ENCODE measurements around the gene CAPN5. TPM values are rescaled to one million over a fixed set of nuclear protein-coding genes. Genes with fewer than 3 reads are reported as not detected.
A peak's percentile ranks its signal among the peaks of the same experiment; 100 is the strongest.
"Not testable (repeated sequence)": the region's sequence is repeated elsewhere in the genome, so short reads cannot be mapped to it uniquely, and the experiment has no call there.

Gene CAPN5
- 11.8 TPM for total RNA-seq

DNA sequence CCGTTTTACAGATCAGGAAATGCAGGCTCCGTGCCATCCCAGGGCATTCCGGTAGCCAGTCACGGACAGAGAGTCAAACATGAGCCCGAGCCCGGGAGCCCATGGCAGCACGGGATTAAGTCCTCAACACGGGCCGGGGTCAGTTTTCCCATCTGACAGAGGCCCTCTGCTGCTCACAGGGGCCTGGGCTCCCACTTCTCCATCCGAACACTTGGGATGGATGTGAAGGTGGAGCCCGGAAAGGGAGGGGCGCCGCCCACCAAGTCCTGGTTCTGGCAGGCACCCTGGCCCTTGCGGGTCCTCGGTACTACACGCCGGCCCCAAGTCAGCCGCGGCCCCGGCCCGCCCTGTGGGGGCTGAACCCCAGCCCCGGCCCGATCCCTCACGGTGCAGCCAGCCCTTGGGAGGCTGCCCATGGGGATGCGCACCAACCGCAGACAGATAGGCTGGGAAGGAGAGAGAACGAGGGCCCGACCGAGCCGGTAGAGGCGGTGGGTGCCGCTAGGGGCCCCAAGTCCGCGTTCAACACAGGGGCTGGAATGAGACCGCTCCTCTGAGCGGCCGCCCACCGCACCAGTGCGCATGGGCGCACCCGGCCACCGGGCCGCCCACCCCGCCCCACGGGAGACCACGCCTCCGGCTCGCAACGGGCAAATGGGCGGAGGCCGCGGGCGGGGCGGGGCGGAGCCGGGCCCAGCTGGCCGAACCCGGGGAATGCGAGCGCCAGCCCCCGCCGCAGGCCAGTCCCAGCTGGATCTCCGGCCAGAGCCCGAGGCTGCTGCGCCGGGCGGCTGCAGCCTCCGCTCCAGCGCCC is at the start of gene CAPN5:
Gene CAPN5 (plus strand): TSS at position 743 of the 814 bp plus-strand sequence. CDS start 17,916 bp downstream, outside the sequence.
- peak; percentile 97 for DNase-seq

DNA sequence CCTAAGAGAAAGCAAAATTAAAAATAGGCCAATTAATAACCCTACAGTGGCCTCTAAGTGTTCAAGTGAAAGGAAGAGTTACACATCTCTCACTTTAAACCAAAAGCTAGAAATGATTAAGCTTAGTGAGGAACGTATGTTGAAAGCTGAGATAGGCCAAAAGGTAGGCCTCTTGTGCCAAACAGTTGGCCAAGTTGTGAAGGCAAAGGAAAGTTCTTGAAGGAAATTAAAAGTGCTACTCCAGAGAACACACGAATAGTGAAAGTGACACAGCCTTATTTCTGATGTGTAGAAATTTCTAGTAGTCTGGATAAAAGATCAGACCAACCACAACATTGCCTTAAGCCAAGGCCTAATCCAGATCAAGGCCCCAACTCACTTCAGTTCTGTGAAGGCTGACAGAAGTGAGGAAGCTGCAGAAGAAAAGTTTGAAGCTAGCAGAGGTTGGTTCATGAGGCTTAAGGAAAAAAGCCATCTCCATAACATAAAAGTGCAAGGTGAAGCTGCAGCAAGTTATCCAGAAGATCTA is 48.3 kb upstream of the CAPN5 start:
- DNase-seq: not testable (repeated sequence)

DNA sequence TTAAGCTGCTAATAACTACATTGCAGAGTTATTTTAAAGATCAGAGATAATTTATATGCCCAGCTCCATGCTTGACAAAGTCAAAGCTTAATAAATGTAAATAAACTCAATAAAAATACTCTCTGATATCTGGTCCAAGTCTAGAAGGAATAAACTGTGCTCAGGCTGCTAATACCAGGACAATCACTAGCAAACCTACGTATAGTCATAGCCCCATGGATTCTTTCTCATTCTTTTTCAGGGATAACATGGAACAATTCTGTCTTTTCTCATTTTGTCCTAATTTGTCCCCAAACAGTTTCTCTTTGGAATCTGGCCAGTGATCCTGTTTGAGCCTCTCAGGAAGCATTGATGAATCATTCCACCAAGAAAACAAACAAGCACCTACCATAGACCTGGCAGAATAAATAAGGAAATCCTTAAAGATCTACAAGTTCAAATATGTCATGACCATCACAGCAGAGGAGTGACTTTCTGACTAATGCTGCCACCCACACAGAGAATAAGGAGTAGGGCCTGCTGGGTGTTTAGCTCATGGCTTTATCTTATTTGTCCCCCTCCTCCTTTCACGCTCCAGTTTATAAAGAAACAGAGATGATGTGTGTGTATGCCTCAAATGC is 46.7 kb upstream of the CAPN5 start:
- DNase-seq: no peak

DNA sequence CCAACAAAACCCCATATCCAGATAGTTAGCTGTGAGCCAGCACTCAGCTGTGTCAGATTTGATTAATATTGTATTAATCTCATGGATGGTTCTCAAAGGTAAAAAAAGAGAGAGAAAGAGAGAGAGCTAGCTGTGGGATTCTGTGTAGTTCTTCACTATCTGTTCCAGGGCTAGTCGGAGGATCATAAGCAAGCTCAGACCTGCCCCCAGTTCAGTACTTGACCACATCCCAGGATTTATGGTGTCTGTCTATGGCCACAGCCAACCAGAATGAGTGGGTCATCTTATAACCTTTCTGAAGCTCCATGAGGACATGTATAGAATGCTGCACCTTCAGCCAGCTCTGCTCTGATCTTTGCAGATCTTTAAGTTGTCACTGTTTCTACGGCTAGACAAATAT is 46.0 kb upstream of the CAPN5 start:
- DNase-seq: no peak

GRCh38 chr11:77024745-77025144 is 42.0 kb upstream of the CAPN5 start:
- DNase-seq: no peak

- DNase-seq: no peak
These were observed 40.5 kb upstream of the CAPN5 start for GRCh38 chr11:77026221-77026620.

GRCh38 chr11:77026743-77027142 is 40.0 kb upstream of the CAPN5 start:
- DNase-seq: peak; percentile 49

- no peak for DNase-seq
These were observed 39.5 kb upstream of the CAPN5 start for GRCh38 chr11:77027275-77027674.

DNA sequence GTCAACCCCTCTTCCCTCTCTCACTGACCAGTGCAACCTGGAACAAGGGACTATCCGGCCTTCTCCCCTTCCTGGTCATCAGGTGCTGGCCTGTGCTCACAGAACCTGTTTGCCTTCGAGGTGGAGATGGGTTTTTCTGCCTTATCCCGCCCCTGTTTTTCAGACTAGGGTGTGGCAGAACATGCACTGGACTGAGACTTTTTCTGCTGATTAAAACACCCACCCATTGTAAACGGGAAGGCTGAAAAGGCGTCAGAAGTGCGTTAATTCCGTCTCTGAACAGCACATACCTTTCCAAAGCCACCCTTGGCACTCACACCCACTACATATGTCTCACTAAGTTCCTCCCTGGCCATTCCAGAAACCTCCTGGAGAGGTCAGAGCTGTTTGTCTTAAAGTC is 36.9 kb upstream of the CAPN5 start:
- DNase-seq: no peak

DNA sequence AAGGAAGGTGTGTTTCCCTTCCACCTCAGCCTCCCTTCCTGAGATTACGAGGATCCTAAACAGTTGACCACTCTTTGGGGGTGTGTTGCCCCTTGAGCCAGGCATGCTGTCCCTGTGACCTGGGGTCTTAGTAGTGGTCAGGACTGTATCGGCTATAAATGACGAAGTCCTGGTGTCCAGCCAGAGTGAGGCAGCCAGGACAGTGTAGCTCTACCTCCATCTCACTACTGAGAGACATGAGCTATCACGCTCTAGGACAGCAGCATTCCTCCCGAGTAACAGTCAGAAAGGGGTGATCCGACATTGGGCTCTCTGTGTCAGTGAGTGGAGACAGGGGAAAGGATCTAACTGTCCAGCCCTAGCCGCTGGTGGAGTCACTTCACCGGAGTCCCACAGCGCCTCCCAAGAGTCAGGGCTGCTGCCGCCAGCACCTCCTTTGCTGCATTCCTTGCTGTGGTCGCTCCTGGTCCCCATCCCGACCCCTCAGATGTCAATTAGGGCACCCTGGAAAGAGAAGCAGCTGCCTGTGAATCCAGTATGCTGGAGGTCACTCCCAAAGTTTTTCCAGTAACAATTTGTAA is 35.8 kb upstream of the CAPN5 start:
- DNase-seq: no peak

GRCh38 chr11:77031599-77031998 is 35.2 kb upstream of the CAPN5 start:
- no peak for DNase-seq

GRCh38 chr11:77035039-77035438 is 31.7 kb upstream of the CAPN5 start:
- DNase-seq: no peak

DNA sequence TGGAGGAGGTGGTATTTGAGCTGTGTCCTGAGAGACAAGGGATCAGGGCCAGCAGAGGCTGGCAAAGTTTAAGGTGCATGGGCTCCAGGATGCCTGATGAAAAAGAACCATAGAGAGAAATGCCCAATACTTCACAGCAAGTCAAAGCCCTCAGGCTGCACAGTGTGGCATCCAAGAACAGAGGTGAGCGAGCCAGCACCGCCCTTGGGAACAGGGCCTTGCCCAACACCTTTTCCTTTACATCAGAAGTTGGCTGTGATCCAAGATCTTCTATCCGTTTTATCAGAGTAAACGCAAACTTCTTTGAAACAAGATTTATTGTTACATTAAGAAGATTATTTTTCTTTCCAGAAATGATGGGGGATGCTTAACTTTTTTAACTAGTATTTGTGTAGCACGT is 31.2 kb upstream of the CAPN5 start:
- no peak for DNase-seq

DNA sequence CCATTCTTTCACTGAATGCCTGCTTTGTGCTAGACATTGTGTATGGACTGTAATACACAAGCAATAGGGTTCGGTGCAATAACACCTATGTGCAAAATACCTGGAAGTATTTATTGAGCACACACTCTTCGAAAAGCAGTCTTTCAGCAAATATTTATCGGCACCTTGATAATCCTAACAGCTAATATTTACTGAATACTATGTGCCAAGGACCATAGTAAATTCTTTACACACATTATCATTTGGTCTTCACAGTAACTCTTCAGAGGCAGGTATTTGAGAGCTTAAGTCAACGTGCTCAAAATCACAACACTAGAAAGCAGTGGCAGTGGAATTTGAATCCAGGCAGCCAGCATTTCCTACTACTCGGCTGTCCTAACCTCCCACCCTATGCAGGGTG is 30.4 kb upstream of the CAPN5 start:
- DNase-seq: no peak

DNA sequence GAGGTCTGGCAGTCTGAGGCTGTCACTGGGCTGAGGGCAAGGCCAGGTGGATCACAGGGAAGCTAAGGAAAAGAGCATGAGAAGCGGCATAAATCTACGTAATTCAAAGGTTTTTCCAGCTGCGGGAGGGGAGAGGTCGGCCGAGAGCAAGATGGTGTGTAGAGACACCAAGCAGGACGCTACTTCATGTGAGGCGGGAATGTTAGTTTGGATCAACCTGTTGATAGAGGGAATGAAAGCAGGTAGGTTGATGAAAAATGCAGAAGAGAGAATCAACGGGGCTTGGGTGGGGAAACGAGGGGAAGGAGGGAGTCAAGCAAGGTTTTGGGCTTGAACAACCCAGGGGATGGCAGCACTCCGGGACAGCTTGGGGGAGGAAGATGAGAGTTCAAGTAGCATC is 29.7 kb upstream of the CAPN5 start:
- no peak for DNase-seq

GRCh38 chr11:77038029-77038824 is 28.5 kb upstream of the CAPN5 start:
- DNase-seq: no peak

GRCh38 chr11:77038825-77039326 is 27.9 kb upstream of the CAPN5 start:
- no peak for DNase-seq

GRCh38 chr11:77039491-77040400 is 27.0 kb upstream of the CAPN5 start:
- peak; percentile 69 for DNase-seq

DNA sequence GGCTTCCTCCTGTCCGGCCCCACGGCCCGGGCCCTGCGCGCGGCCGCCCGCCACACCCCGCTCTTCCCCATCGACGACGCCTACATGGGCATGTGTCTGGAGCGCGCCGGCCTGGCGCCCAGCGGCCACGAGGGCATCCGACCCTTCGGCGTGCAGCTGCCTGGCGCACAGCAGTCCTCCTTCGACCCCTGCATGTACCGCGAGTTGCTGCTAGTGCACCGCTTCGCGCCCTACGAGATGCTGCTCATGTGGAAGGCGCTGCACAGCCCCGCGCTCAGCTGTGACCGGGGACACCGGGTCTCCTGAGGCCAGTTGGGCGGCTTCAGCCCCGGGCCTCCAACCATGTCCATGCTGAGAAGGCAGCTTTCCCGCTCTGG is 26.4 kb upstream of the CAPN5 start:
- no peak for DNase-seq

- no peak for DNase-seq
These were observed 25.9 kb upstream of the CAPN5 start for GRCh38 chr11:77040889-77041288.

DNA sequence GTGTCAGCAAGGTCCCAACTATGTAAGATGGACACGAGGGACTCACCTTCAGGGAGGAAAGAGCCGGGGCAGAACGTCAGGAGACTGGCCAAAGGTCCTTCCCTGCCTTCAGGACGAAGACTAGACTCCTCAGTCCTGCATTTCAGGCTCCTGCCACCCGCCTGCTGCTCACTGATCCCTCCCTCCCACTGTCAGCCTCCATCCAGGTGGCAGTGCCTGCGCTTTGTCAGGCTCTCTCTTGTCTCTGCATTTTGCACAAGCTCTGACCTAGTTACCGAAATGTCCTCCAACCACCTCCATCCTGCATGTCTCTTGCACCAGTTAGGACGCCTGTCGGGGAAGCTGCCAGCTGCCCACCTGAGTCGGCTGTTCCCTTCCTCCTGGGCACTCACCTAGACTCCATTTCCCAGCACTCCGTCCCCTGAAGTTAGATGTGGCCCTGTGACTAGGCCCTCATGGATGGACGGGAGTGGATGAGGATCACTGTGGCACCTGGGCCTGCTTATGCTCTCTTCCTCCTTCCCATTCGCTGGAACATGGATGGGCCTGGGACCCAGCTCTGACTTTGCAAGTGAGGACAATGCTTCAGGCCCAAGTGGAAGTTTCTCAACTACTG is 24.6 kb upstream of the CAPN5 start:
- no peak for DNase-seq

All from tongue (tissue), 2 donors.